H1 (cell line): ENCODE results near the gene CD47. TPM values are rescaled to one million over a fixed set of nuclear protein-coding genes. Genes with fewer than 3 reads are reported as not detected.

ENCODE experiments used
- CBX5 ChIP-seq: fragments of 300-800, 300-1000 bp; sonication (generic); IDR thresholded peaks from 2 replicates; pipeline ENCODE4 v1.7.1; 2016; ENCODE audit warnings: antibody characterized with exemption, low read length, low read depth
- CBX8 ChIP-seq: fragments of 300-800, 300-1000 bp; sonication (generic); IDR thresholded peaks from 2 replicates; pipeline ENCODE4 v1.7.1; 2016; ENCODE audit warnings: low read depth, low read length, borderline replicate concordance
- GTF2F1 ChIP-seq: IDR thresholded peaks from 2 replicates; pipeline ENCODE4 v1.6.1; 2012; ENCODE audit warnings: low read depth, low read length, improper control_type of control experiment, borderline replicate concordance
- NANOG ChIP-seq: IDR thresholded peaks from 2 replicates; pipeline ENCODE4 v1.6.1; 2011; ENCODE audit warnings: low read length, low read depth, mild to moderate bottlenecking, inconsistent platforms; ENCODE audit not compliant: insufficient read depth, poor library complexity, severe bottlenecking
- YY1 ChIP-seq: IDR thresholded peaks from 2 replicates; pipeline ENCODE4 v1.6.1; 2011; ENCODE audit warnings: low read depth, mild to moderate bottlenecking, low read length
- polyA plus RNA-seq, 7 experiments: library from polyadenylated mRNA; depleted of rRNA in 3 of 7; stranded (reverse) in 5 of 7; unstranded in 2 of 7; fragments of >200 nt in 5 of 7; fragments of 200-250 nt in 2 of 7; gene quantifications; 1 replicate in 5 of 7; 2 replicates in 1 of 7; 4 replicates in 1 of 7; pipeline versions ENCODE4 v1.2.1 to v1.2.3, GENCODE V29; 2011 to 2013; ENCODE audit warnings: missing spikeins in 2 of 7, mixed read lengths in 2 of 7
- total RNA-seq: library from RNA; stranded (reverse); fragmentation: NEBNext Ultra II Directional; extraction: Animal tissue kit (Norgen Biotek cat#: 25700); gene quantifications from 2 replicates; pipeline ENCODE4 v1.2.1, GENCODE V29; 2021

CD47 gene
- total and polyA plus RNA-seq, 2 of the 8 experiments (the other 6 are each of a cell fraction or from before 2014, with no cell fraction given) = 14.4 to 19.3 TPM

- TF ChIP-seq NANOG (no peak), CBX8 (no peak), CBX5 (no peak), YY1 (no peak), GTF2F1 (no peak)
Measured at GRCh38 chr3:108106449-108106848, 15.6 kb upstream of the CD47 start (continued).
